HepG2 (cell line): ENCODE measurements around the gene PPP1R16B. TPM values are rescaled to one million over a fixed set of nuclear protein-coding genes. Genes with fewer than 3 reads are reported as not detected.

Experiments used
- FOSL2 ChIP-seq: sonication (generic); formaldehyde crosslinking; IDR thresholded peaks from 2 replicates; pipeline ENCODE4 v1.4.0; 2020; ENCODE audit warnings: missing genetic modification reagents
- HMGA1 ChIP-seq: sonication (generic); formaldehyde crosslinking; conservative IDR thresholded peaks from 2 replicates; pipeline ENCODE4 v1.4.0; 2020; ENCODE audit warnings: missing genetic modification reagents
- KDM2A ChIP-seq: sonication (generic); formaldehyde crosslinking; IDR thresholded peaks from 2 replicates; pipeline ENCODE4 v1.4.0; 2020; ENCODE audit warnings: low read depth, missing genetic modification reagents, borderline replicate concordance
- KDM4B ChIP-seq: sonication (generic); formaldehyde crosslinking; IDR thresholded peaks from 2 replicates; pipeline ENCODE4 v1.4.0; 2020; ENCODE audit warnings: missing genetic modification reagents
- MIXL1 ChIP-seq: IDR thresholded peaks from 2 replicates; pipeline ENCODE4 v1.6.1; 2016
- RNF2 ChIP-seq: fragments of 450-650 bp; conservative IDR thresholded peaks from 2 replicates; pipeline ENCODE4 v1.6.1; 2016; ENCODE audit warnings: low read depth
- SAP130 ChIP-seq: IDR thresholded peaks from 2 replicates; pipeline ENCODE4 v1.6.1; 2016; ENCODE audit warnings: low read depth
- ZNF331 ChIP-seq: sonication (generic); formaldehyde crosslinking; IDR thresholded peaks from 2 replicates; pipeline ENCODE4 v1.4.0; 2020; ENCODE audit warnings: missing genetic modification reagents
- ZNF766 ChIP-seq: sonication (generic); formaldehyde crosslinking; IDR thresholded peaks from 2 replicates; pipeline ENCODE4 v1.5.0; 2020; ENCODE audit warnings: missing genetic modification reagents, borderline replicate concordance
- ZSCAN25 ChIP-seq: sonication (generic); formaldehyde crosslinking; IDR thresholded peaks from 2 replicates; pipeline ENCODE4 v1.8.0; 2022; ENCODE audit warnings: mild to moderate bottlenecking, missing genetic modification reagents
- polyA plus RNA-seq, 8 experiments: library from polyadenylated mRNA; depleted of rRNA in 3 of 8; stranded (reverse) in 7 of 8; unstranded in 1 of 8; fragments of >200 nt; fragmentation: Illumina TruSeq in 4 of 8; extraction: Trizol in 4 of 8; gene quantifications; 2 replicates each; pipeline versions ENCODE4 v1.2.1 to v1.2.3, GENCODE V29; 2011 to 2016; ENCODE audit warnings: low read depth in 4 of 8, missing spikeins in 1 of 8, mixed read lengths in 1 of 8; ENCODE audit not compliant: insufficient read depth in 1 of 8
- total RNA-seq, 5 experiments: library from RNA; depleted of rRNA; stranded (reverse); fragments of >200 nt; fragmentation: Illumina TruSeq; extraction: Trizol; gene quantifications; 2 replicates each; pipeline ENCODE4 v1.2.3, GENCODE V29; 2016; ENCODE audit warnings: low read depth in 1 of 5
- TF ChIP-seq, protein P1 (sequence below): sonication (generic); formaldehyde crosslinking; IDR thresholded peaks from 2 replicates; pipeline ENCODE4 v1.5.0; 2020; ENCODE audit warnings: missing genetic modification reagents
- TF ChIP-seq, protein P2 (sequence below): sonication (generic); formaldehyde crosslinking; IDR thresholded peaks from 2 replicates; pipeline ENCODE4 v1.5.1; 2020; ENCODE audit warnings: missing genetic modification reagents, mild to moderate bottlenecking, borderline replicate concordance
- TF ChIP-seq, protein P3 (sequence below): sonication (generic); formaldehyde crosslinking; IDR thresholded peaks from 2 replicates; pipeline ENCODE4 v1.8.0; 2022; ENCODE audit warnings: mild to moderate bottlenecking, missing genetic modification reagents, moderate library complexity
- TF ChIP-seq, protein P4 (sequence below): sonication (generic); formaldehyde crosslinking; IDR thresholded peaks from 2 replicates; pipeline ENCODE4 v1.4.0; 2020; ENCODE audit warnings: missing genetic modification reagents, borderline replicate concordance
- TF ChIP-seq, protein P5 (sequence below): sonication (generic); formaldehyde crosslinking; IDR thresholded peaks from 2 replicates; pipeline ENCODE4 v1.9.0; 2021; ENCODE audit warnings: missing genetic modification reagents, borderline replicate concordance
- TF ChIP-seq, protein P6 (sequence below): sonication (generic); formaldehyde crosslinking; IDR thresholded peaks from 2 replicates; pipeline ENCODE4 v1.5.1; 2020; ENCODE audit warnings: missing genetic modification reagents, mild to moderate bottlenecking, borderline replicate concordance
- TF ChIP-seq, protein P7 (sequence below): IDR thresholded peaks from 2 replicates; pipeline ENCODE4 v1.6.1; 2018; ENCODE audit warnings: missing genetic modification reagents, mild to moderate bottlenecking, missing compliant biosample characterization

Gene PPP1R16B
- total and polyA plus RNA-seq, 2 of the 13 experiments (the other 11 are each of a cell fraction or from before 2014, with no cell fraction given) = 0.02 to 0.11 TPM

DNA sequence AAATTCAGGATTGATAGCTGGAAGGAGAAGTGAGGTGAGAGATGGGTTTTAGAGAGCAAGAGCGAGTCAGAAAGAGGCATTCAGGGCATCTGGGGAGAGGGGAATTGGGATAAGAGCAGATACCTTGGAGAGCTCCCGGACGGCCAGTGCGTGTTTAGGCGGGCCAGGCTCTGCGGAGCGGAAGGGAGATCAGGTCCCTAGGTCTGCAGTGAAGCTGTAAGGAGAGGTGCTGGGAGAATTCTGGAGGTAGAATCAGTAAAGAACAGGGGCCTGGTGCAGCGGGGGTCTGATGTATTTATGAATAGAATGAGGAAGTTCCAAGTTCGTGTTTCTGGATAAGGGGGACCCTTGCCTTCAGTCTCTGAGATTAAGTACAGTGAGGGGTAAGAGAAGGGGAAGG, 73.4 kb downstream of the PPP1R16B start (continued):
- TF ChIP-seq, protein P1, sequence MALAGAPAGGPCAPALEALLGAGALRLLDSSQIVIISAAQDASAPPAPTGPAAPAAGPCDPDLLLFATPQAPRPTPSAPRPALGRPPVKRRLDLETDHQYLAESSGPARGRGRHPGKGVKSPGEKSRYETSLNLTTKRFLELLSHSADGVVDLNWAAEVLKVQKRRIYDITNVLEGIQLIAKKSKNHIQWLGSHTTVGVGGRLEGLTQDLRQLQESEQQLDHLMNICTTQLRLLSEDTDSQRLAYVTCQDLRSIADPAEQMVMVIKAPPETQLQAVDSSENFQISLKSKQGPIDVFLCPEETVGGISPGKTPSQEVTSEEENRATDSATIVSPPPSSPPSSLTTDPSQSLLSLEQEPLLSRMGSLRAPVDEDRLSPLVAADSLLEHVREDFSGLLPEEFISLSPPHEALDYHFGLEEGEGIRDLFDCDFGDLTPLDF (CRISPR knock-in tag) = 0 out of 2 replicates have a peak, but pooled peaks have one; percentile 31
- TF ChIP-seq MIXL1 (CRISPR knock-in tag) (no peak), KDM4B (CRISPR knock-in tag) (0 out of 2 replicates have a peak, but pooled peaks have one; percentile 43), SAP130 (CRISPR knock-in tag) (peak; percentile 46), ZNF331 (peak; percentile 67; the same call in 1 of the 2 replicates), FOSL2 (CRISPR knock-in tag) (0 out of 2 replicates have a peak, but pooled peaks have one; percentile 37), ZSCAN25 (CRISPR knock-in tag) (0 out of 2 replicates have a peak, but pooled peaks have one; percentile 43), KDM2A (0 out of 2 replicates have a peak, but pooled peaks have one; percentile 43), ZNF766 (CRISPR knock-in tag) (0 out of 2 replicates have a peak, but pooled peaks have one; percentile 35), HMGA1 (CRISPR knock-in tag) (no peak), RNF2 (no peak)
- TF ChIP-seq, protein P2, sequence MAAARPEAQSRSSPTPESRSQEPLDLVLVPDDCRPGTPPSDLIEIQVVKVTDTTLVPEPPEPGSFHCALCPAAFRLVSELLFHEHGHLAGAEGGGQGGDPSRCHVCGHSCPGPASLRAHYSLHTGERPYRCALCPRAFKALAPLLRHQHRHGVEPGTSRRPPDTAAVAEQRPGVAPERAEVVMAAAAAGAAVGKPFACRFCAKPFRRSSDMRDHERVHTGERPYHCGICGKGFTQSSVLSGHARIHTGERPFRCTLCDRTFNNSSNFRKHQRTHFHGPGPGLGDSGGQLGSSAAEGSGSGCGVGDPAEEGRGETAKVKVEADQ (CRISPR knock-in tag) = no peak
- TF ChIP-seq, protein P3, sequence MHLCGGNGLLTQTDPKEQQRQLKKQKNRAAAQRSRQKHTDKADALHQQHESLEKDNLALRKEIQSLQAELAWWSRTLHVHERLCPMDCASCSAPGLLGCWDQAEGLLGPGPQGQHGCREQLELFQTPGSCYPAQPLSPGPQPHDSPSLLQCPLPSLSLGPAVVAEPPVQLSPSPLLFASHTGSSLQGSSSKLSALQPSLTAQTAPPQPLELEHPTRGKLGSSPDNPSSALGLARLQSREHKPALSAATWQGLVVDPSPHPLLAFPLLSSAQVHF (CRISPR knock-in tag) = 0 out of 2 replicates have a peak, but pooled peaks have one; percentile 63
- TF ChIP-seq, protein P4, sequence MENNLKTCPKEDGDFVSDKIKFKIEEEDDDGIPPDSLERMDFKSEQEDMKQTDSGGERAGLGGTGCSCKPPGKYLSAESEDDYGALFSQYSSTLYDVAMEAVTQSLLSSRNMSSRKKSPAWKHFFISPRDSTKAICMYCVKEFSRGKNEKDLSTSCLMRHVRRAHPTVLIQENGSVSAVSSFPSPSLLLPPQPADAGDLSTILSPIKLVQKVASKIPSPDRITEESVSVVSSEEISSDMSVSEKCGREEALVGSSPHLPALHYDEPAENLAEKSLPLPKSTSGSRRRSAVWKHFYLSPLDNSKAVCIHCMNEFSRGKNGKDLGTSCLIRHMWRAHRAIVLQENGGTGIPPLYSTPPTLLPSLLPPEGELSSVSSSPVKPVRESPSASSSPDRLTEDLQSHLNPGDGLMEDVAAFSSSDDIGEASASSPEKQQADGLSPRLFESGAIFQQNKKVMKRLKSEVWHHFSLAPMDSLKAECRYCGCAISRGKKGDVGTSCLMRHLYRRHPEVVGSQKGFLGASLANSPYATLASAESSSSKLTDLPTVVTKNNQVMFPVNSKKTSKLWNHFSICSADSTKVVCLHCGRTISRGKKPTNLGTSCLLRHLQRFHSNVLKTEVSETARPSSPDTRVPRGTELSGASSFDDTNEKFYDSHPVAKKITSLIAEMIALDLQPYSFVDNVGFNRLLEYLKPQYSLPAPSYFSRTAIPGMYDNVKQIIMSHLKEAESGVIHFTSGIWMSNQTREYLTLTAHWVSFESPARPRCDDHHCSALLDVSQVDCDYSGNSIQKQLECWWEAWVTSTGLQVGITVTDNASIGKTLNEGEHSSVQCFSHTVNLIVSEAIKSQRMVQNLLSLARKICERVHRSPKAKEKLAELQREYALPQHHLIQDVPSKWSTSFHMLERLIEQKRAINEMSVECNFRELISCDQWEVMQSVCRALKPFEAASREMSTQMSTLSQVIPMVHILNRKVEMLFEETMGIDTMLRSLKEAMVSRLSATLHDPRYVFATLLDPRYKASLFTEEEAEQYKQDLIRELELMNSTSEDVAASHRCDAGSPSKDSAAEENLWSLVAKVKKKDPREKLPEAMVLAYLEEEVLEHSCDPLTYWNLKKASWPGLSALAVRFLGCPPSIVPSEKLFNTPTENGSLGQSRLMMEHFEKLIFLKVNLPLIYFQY (CRISPR knock-in tag) = no peak; the same call in 1 of the 2 replicates
- TF ChIP-seq, protein P5, sequence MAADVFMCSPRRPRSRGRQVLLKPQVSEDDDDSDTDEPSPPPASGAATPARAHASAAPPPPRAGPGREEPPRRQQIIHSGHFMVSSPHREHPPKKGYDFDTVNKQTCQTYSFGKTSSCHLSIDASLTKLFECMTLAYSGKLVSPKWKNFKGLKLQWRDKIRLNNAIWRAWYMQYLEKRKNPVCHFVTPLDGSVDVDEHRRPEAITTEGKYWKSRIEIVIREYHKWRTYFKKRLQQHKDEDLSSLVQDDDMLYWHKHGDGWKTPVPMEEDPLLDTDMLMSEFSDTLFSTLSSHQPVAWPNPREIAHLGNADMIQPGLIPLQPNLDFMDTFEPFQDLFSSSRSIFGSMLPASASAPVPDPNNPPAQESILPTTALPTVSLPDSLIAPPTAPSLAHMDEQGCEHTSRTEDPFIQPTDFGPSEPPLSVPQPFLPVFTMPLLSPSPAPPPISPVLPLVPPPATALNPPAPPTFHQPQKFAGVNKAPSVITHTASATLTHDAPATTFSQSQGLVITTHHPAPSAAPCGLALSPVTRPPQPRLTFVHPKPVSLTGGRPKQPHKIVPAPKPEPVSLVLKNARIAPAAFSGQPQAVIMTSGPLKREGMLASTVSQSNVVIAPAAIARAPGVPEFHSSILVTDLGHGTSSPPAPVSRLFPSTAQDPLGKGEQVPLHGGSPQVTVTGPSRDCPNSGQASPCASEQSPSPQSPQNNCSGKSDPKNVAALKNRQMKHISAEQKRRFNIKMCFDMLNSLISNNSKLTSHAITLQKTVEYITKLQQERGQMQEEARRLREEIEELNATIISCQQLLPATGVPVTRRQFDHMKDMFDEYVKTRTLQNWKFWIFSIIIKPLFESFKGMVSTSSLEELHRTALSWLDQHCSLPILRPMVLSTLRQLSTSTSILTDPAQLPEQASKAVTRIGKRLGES = 0 out of 2 replicates have a peak, but pooled peaks have one; percentile 38
- TF ChIP-seq, protein P6, sequence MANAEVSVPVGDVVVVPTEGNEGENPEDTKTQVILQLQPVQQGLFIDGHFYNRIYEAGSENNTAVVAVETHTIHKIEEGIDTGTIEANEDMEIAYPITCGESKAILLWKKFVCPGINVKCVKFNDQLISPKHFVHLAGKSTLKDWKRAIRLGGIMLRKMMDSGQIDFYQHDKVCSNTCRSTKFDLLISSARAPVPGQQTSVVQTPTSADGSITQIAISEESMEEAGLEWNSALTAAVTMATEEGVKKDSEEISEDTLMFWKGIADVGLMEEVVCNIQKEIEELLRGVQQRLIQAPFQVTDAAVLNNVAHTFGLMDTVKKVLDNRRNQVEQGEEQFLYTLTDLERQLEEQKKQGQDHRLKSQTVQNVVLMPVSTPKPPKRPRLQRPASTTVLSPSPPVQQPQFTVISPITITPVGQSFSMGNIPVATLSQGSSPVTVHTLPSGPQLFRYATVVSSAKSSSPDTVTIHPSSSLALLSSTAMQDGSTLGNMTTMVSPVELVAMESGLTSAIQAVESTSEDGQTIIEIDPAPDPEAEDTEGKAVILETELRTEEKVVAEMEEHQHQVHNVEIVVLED (CRISPR knock-in tag) = no peak
- TF ChIP-seq, protein P7, sequence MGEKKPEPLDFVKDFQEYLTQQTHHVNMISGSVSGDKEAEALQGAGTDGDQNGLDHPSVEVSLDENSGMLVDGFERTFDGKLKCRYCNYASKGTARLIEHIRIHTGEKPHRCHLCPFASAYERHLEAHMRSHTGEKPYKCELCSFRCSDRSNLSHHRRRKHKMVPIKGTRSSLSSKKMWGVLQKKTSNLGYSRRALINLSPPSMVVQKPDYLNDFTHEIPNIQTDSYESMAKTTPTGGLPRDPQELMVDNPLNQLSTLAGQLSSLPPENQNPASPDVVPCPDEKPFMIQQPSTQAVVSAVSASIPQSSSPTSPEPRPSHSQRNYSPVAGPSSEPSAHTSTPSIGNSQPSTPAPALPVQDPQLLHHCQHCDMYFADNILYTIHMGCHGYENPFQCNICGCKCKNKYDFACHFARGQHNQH (CRISPR knock-in tag) = peak; percentile 34; the same call in 1 of the 2 replicates
- TF ChIP-seq, all 625 proteins: peak for 80
